HG03097 (cell line): ENCODE results near the gene PNPLA3.

Source experiments
- ATAC-seq: cut with Tn5 transposase; IDR thresholded peaks from one replicate; pipeline ENCODE4 v1.9.1; 2021; ENCODE audit not compliant: unreplicated experiment, low FRiP score

The PNPLA3 gene

DNA sequence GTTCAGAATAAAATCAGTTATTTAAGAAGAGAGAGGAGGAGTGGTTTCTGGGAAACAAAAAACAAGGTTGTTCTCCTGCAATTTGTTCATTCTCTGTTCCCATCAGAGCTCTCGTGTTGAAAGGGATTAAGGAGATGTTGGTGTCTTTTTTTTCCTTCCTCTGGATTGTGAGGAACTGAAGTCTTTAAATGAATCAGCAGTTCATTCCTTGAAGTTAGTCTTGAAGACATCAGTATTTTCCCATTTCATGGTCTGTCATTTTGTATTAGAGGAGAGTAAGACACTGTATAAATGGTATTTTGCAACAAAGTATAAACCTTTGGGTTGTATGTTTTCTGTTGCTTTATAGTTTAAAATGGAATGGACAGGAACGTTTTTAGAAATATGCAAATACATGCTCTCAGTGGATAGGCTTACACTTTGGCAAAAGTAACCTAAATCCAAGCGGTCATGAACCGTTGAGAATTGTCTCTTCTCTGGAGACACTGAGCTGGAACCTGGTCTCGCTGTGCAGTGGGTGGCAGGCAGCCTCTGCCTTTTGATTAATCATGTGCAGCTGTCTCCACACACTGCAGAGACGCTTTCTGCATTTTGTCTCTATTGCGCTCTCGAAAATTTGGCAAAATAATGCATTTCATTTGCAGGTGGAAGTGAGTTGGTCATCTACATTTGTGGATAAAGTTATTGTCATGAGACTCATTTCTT is 64.7 kb downstream of the PNPLA3 start:
- no peak for ATAC-seq

- no peak for ATAC-seq
Observed at GRCh38 chr22:43988960-43989359, 65.4 kb downstream of the PNPLA3 start.

DNA sequence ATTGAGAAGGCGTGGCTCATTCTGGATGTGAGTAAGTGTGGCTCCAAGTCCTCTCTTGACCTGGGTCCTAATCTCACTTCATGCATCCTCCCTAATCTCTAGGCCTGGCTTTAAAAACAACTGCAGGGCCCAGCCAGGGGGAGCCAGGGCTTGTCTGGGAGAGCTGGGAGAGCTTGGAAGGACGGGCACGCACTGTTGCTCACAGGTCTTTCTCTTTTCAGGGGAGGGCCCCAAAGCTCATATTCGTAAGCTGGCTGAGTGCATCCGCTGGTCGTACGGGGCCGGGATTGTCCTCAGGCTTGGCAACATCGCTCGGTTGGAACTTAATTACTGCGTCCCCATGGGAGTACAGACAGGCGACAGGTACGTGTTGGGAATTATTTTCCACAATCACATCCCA is 66.4 kb downstream of the PNPLA3 start:
- no peak for ATAC-seq

DNA sequence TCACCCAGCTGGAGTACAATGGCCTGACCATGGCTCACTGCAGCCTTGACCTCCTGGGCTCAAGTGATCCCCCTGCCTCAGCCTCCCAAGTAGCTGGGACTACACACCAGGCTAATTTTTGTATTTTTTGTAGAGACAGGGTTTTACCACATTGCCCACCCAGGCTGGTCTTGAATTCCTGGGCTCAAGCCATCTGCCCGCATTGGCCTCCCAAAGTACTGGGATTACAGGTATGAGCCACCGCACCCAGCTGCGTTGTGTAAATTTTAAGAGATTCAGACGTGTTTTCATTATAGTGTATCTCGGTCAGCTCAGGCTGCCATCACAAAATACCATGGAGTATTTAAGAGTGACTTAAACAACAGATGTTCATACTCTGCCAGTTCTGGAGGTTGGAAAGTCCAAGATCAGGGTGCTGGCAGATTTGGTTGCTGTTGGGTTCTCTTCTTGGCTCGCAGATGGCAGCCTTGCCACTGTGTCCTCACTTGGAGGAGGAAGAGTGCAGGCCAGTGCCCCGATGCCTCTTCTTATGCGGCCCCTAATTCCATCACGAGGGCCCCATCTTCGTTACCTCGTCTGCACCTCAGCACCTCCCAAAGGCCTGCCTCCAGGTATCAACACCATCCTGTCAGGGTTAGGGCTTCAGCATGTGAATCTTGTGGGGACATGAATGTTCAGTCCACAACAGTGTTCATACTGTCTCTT is 67.9 kb downstream of the PNPLA3 start:
- no peak for ATAC-seq

GRCh38 chr22:43992331-43992821 is 68.8 kb downstream of the PNPLA3 start:
- no peak for ATAC-seq

- ATAC-seq, result no peak
Observed at GRCh38 chr22:43993072-43993760, 69.6 kb downstream of the PNPLA3 start.

DNA sequence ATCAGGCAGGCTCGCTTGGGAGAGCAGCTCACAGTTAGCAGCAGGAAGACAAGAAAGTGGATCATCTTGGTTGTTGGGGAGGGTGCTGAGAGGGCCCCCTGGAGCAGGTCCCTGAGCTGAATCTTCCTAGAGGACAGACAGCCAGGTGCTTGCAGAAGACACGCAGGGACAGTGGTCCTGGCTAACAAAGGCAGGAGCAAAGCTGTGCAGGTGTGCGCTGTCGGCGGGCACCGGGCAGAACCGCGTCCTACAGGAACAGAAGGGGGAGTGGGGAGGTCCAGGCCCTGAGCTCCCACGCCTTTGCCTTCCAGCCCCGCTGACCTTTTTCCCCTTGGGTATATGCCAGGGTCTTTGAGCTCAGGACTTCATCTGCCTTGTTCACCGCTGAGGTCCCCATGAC is 70.4 kb downstream of the PNPLA3 start:
- ATAC-seq, result no peak

DNA sequence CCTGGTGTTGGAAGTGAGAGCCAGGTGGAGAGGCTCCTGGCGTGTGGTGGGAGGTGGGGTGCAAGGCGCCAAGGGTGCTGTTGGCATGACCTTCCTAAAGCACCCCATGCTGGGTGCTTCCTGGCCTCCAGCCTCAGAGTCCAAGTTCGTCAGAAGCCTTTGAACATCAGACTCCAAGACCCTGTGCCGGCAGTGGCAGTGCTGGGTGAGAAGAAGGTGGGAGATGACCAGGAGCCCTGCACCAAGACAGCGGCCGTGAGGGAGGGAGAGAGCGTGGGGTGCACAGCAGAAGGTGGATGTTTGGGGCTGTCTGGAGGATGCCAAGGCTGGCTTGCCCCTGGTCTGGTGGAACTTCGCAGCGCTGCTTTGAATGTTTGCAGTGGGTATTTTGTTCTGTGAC is 70.8 kb downstream of the PNPLA3 start:
- no peak for ATAC-seq

DNA sequence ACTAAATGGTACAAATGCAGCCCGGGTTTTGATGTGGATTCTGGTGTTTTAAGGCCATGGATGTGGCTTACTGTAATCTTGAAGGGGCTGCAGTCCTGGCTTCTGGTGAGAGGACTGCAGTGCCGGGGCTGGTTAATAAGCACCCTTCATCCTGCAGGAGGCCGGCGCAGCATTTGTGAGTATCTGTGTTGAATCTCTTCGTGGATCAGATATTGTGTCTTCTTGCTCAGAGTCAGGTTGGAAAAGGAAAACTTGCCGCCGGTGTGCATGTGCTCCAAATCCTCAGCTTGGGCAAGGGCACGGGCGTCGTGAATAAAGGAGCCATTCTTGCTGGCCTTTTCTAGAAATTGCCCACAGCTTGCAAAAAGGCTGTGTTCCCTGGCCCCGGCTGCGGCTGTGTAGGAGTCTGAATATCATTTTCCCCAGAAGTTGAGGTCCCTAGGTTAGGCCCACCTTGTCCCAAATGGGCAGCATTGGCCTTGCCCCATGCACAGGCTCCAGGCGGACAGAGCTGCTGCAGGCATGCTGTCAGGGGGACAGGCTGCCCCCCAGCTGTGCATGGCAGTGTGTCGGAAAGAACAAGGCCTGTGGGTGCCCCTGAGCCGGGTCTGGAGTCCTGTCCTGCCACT is 71.6 kb downstream of the PNPLA3 start:
- no peak for ATAC-seq

DNA sequence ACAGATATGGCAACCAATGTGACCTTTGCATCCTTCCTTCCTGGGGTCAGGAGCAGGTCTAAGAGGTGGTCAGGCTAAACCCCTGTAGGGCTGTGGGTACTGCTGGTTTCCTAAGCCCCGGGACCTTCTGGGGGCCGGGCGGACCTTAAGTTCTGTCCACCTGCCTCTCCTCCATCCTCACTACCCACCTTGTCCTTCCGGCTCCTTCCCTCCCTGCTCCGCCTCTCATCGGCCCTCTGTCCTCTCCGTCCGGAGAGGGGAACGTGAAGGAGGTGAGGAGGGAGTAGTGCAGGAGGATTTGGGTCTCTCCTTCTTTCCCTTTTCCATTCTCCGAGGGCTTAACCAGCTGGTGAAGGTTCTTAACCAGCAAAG is 72.2 kb downstream of the PNPLA3 start:
- no peak for ATAC-seq

GRCh38 chr22:43996170-43996980 is 72.8 kb downstream of the PNPLA3 start:
- ATAC-seq, result no peak

- ATAC-seq, result no peak
Observed at GRCh38 chr22:43996981-43997265, 73.3 kb downstream of the PNPLA3 start.
